Right lobe of liver (tissue), 4 donors: ENCODE measurements around the gene SETBP1.

Experiments used
- CTCF ChIP-seq, 4 donors: fragments of 200-600 bp in 3 of 4; fragments of 450-650 bp in 1 of 4; IDR thresholded peaks; one replicate each; pipeline versions ENCODE4 v1.5.1 to v1.8.0; 2016 to 2022; ENCODE audit warnings: antibody characterized with exemption in 4 of 4, mild to moderate bottlenecking in 2 of 4
- POLR2A ChIP-seq: fragments of 450-650 bp; IDR thresholded peaks from one replicate; pipeline ENCODE4 v1.6.1; 2017; ENCODE audit warnings: antibody characterized with exemption, mild to moderate bottlenecking
- donor health status: DM: no; HTN: no; CAD: no.
- donor health status: DM: no; HTN: no; CAD: no.
- donor health status: DM: no; HTN: yes; CAD: no.

DNA sequence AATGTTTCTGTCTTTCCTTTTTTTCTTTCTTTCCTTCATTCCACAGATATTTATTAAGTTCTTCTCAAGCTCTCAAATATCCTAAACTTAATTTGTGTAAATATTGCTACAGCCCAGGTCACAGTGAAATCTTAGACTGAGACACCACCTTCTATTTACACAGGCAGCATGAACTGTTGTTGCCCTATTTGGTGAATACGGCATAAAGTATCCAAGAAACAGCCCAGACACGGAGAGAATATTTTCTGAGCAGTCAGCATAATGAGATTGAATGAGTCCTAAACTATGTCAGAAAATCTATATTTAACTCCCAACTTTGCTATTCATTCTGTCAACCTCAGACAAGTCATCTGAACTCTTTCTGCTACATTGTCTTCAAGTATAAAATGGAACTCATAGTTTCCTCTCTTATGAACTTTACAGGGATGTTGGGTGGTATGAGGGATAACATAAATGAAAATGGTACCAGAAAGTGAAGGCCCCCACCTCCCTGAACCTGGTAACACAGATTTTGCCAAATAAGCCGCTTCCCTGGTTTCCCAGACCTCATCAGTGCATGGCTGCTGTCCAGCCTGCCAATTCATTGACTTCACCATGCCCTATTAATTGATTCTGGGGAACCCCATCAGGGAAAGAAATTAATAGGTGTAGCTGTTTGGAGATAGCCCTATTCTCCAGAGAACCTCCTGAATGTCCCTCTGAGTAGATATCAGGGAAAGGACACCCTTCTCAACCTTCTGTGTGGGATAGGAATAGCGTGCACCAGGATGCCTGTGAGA is 235.9 kb downstream of the SETBP1 start:
- TF ChIP-seq CTCF (IDR thresholded peaks at IDR 0.05) (no peak), POLR2A (no peak)
